GM23248 (cell line): ENCODE results near the gene DTX4. TPM values are rescaled to one million over a fixed set of nuclear protein-coding genes. Genes with fewer than 3 reads are reported as not detected.

Experiments
- DNase-seq: peaks from one replicate; pipeline ENCODE4 v3.0.0-alpha.2; 2015
- H2AFZ ChIP-seq: fragments of 200-600 bp; sonication (generic); 2 replicates; pipeline ENCODE4 v1.6.1; 2016; ENCODE audit warnings: antibody characterized with exemption
- H3F3A ChIP-seq: fragments of 200-600 bp; sonication (generic); 2 replicates; pipeline ENCODE4 v1.6.1; 2016; ENCODE audit warnings: mild to moderate bottlenecking, antibody characterized with exemption, mixed run types; ENCODE audit not compliant: insufficient read depth
- H3K27ac ChIP-seq: fragments of 200-600 bp; sonication (generic); 2 replicates; pipeline ENCODE4 v1.5.1; 2016; ENCODE audit warnings: mild to moderate bottlenecking
- H3K27me3 ChIP-seq: fragments of 200-600 bp; sonication (generic); replicated peaks from 2 replicates; pipeline ENCODE4 v1.6.1; 2016; ENCODE audit warnings: mild to moderate bottlenecking; ENCODE audit not compliant: insufficient read depth
- H3K36me3 ChIP-seq: fragments of 200-600 bp; sonication (generic); 2 replicates; pipeline ENCODE4 v1.6.1; 2016; ENCODE audit warnings: low read depth, mild to moderate bottlenecking
- H3K4me1 ChIP-seq: fragments of 200-600 bp; sonication (generic); 2 replicates; pipeline ENCODE4 v1.6.1; 2016; ENCODE audit warnings: mild to moderate bottlenecking; ENCODE audit not compliant: insufficient read depth
- H3K4me2 ChIP-seq: fragments of 200-600 bp; sonication (generic); one replicate; pipeline ENCODE4 v1.6.1; 2016; ENCODE audit warnings: mild to moderate bottlenecking; ENCODE audit not compliant: unreplicated experiment
- H3K4me3 ChIP-seq: fragments of 200-600 bp; sonication (generic); 2 replicates; pipeline ENCODE4 v1.5.1; 2016; ENCODE audit warnings: mild to moderate bottlenecking
- H3K79me2 ChIP-seq: fragments of 200-600 bp; sonication (generic); 2 replicates; pipeline ENCODE4 v1.6.1; 2016; ENCODE audit warnings: mild to moderate bottlenecking; ENCODE audit not compliant: insufficient read depth
- H3K9ac ChIP-seq: fragments of 200-600 bp; sonication (generic); 2 replicates; pipeline ENCODE4 v1.6.1; 2016; ENCODE audit warnings: mild to moderate bottlenecking
- H3K9me2 ChIP-seq: fragments of 200-600 bp; sonication (generic); 2 replicates; pipeline ENCODE4 v1.6.1; 2016; ENCODE audit warnings: mixed run types, mild to moderate bottlenecking, moderate library complexity; ENCODE audit not compliant: insufficient read depth
- H3K9me3 ChIP-seq: fragments of 200-600 bp; sonication (generic); one replicate; pipeline ENCODE4 v1.6.1; 2017; ENCODE audit warnings: low read depth
- H4K20me1 ChIP-seq: fragments of 200-600 bp; sonication (generic); 2 replicates; pipeline ENCODE4 v1.6.0; 2016; ENCODE audit not compliant: insufficient read depth
- EZH2 ChIP-seq: fragments of 200-600 bp; sonication (generic); IDR thresholded peaks from 2 replicates; pipeline ENCODE4 v1.6.1; 2018; ENCODE audit warnings: antibody characterized with exemption, mild to moderate bottlenecking; ENCODE audit not compliant: insufficient read depth, poor library complexity, severe bottlenecking
- EZH2phosphoT487 ChIP-seq: fragments of 200-600 bp; sonication (generic); IDR thresholded peaks from 2 replicates; pipeline ENCODE4 v1.6.1; 2018; ENCODE audit warnings: antibody characterized with exemption, moderate library complexity, mild to moderate bottlenecking, low read depth; ENCODE audit not compliant: insufficient read depth
- WGBS, 2 experiments: methylation state at CpG; one replicate each; pipeline ENCODE4 v1.1.6; 2015 to 2017; ENCODE audit warnings: low lambda C conversion rate in 2 of 2, low coverage in 1 of 2; ENCODE audit errors: missing lambda C conversion rate in 2 of 2; 5-methylcytosine and 5-hydroxymethylcytosine counted together
- in situ Hi-C: fragments of 300-500 bp; cut with MboI; formaldehyde crosslinking; loops from 2 replicates; pipeline ENCODE4 v1.15.0; 2020
- polyA plus RNA-seq: library from polyadenylated mRNA; unstranded; fragments of >200 nt; fragmentation: Nextera tagmentation; extraction: Ambion mirVana; gene quantifications from 2 replicates; pipeline ENCODE4 v1.2.1, GENCODE V29; 2016
- small RNA-seq: library from RNA; depleted of rRNA; stranded (forward); fragments of <200 nt; gene quantifications from one replicate; pipeline ENCODE3, GENCODE V24; 2014; ENCODE audit warnings: low read depth, low replicate concordance
- total RNA-seq: library from RNA; depleted of rRNA; stranded (reverse); fragments of >200 nt; shearing (Covaris generic); gene quantifications from 2 replicates; pipeline ENCODE4 v1.2.3, GENCODE V29; 2014; rRNA removed

The DTX4 gene
- total and polyA plus RNA-seq, 2 experiments from 2014 or later = 0.16 to 0.22 TPM

DNA sequence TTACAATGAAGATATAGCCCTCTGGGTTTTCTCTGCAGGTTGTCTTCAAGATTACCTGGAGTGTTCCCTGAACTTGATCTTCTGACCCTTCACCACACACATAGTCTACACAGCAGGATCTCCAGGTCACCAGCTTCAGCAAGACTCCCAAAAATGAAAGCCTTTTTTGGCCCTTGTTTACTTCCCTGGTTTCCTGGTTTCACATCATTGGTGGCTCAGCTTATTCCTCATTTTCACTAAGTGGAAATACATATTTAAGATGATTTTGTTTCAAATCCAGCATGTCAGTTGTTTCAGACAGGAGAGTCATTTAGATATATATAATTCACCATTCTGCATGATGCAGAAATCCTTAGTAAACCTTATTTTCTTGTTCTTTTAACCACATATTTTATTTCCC, 82.4 kb downstream of the DTX4 start:
- Histone ChIP-seq H4K20me1 (no peaks in the 10 kb centered on the region), H3K9me3 (no peaks in the 10 kb centered on the region), H3K4me2 (no peak overlapping the region), H3K9ac (no peak overlapping the region), H2AFZ (no peak overlapping the region), H3K4me3 (no peak overlapping the region), H3K79me2 (no peaks in the 10 kb centered on the region), H3K9me2 (no peaks in the 10 kb centered on the region), H3K27me3 (no peaks in the 10 kb centered on the region; the same call in 1 of the 2 replicates), H3K4me1 (no peaks in the 10 kb centered on the region), H3K27ac (no peak overlapping the region), H3F3A (no peaks in the 10 kb centered on the region), H3K36me3 (no peaks in the 10 kb centered on the region)
- no peak for DNase-seq
- no peak for TF ChIP-seq EZH2phosphoT487
- no peak for TF ChIP-seq EZH2
- in situ Hi-C loops = no loop called here

DNA sequence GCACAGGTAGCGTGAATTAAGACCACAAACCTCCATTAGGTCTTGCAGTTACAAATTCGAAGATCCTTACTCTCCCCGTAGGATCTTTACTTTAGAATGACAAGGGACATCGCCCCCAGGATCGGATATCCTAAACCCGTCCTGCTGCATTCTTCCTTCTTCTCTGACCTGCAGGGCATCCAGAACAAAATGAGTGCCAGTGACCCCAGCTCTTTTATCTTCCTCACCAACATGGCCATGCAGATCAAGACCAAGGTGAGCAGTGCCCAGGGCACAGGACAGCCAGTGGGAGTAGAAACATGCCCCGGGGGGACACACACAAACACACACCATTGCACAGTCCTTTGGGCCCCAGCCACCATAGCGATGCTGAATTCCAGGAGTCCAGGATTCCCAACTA, 83.3 kb downstream of the DTX4 start:
- in situ Hi-C loops = no loop called here
- no peak overlapping the region for H3K4me2 ChIP-seq
- 33 to 44% methylated on average over 8 of the region's 8 CpGs for WGBS, 2 experiments
- no peaks in the 10 kb centered on the region for H3K9me3 ChIP-seq
- H3K27ac ChIP-seq = no peak overlapping the region
- no peaks in the 10 kb centered on the region for H3F3A ChIP-seq
- H3K36me3 ChIP-seq = no peaks in the 10 kb centered on the region
- no peaks in the 10 kb centered on the region for H3K79me2 ChIP-seq
- no peak overlapping the region for H2AFZ ChIP-seq
- TF ChIP-seq EZH2phosphoT487 (no peak), EZH2 (no peak)
- H4K20me1 ChIP-seq = no peaks in the 10 kb centered on the region
- no peaks in the 10 kb centered on the region; the same call in 1 of the 2 replicates for H3K27me3 ChIP-seq
- no peak for DNase-seq
- H3K4me3 ChIP-seq = no peak overlapping the region
- H3K9me2 ChIP-seq = no peaks in the 10 kb centered on the region
- no peak overlapping the region for H3K9ac ChIP-seq
- H3K4me1 ChIP-seq = no peaks in the 10 kb centered on the region

Small RNA genes within 50 kb of the gene (small RNA-seq; reads per million reads assigned to genes)
- not detected for gene RN7SL42P

Other genes with a start within 250 kb of the DTX4 start
- gene GLYATL1, start 232.6 kb upstream of the DTX4 start, total RNA-seq = not detected in 2 replicates
- 0.22 and 0.54 TPM in 2 replicates for gene GLYATL1, start 232.6 kb upstream of the DTX4 start, polyA plus RNA-seq
- gene GLYATL1B, start 85.8 kb upstream of the DTX4 start, total RNA-seq = not detected in 2 replicates
- not detected in 2 replicates for gene GLYATL1B, start 85.8 kb upstream of the DTX4 start, polyA plus RNA-seq
- 2.1 and 4.5 TPM in 2 replicates for gene FAM111B, start 64.9 kb upstream of the DTX4 start, total RNA-seq
- gene FAM111B, start 64.9 kb upstream of the DTX4 start, polyA plus RNA-seq = 6.8 and 7.3 TPM in 2 replicates
- gene FAM111A, start 29.3 kb upstream of the DTX4 start, total RNA-seq = 32.3 and 55.3 TPM in 2 replicates
- gene FAM111A, start 29.3 kb upstream of the DTX4 start, polyA plus RNA-seq = 27.7 and 31.6 TPM in 2 replicates
- gene MPEG1, start 40.8 kb downstream of the DTX4 start, total RNA-seq = not detected in 2 replicates
- gene MPEG1, start 40.8 kb downstream of the DTX4 start, polyA plus RNA-seq = not detected in 2 replicates
- gene OR5AN1, start 186.8 kb downstream of the DTX4 start, total RNA-seq = not detected in 2 replicates
- gene OR5AN1, start 186.8 kb downstream of the DTX4 start, polyA plus RNA-seq = not detected in 2 replicates